T-helper 1 cell treated with Interleukin-12 subunit alpha and Interleukin-12 subunit beta and Interleukin-4 antibody, amounts not matched to agents 30 μg/mL and 1 μg/mL, for 36 hours (primary cell): ENCODE results near the gene MAP2K3.

ENCODE experiments used
- H3K27ac Mint-ChIP-seq: one replicate; pipeline ENCODE4 v1.8.0; 2021; ENCODE audit warnings: mild to moderate bottlenecking, mixed read lengths
- H3K27me3 Mint-ChIP-seq: one replicate; pipeline ENCODE4 v1.8.0; 2021; ENCODE audit warnings: low read depth, mixed read lengths
- H3K36me3 Mint-ChIP-seq: one replicate; pipeline ENCODE4 v1.8.0; 2021; ENCODE audit warnings: low read depth, mixed read lengths
- H3K4me1 Mint-ChIP-seq: one replicate; pipeline ENCODE4 v1.8.0; 2021; ENCODE audit warnings: low read depth, mixed read lengths
- H3K4me3 Mint-ChIP-seq: one replicate; pipeline ENCODE4 v1.8.0; 2021; ENCODE audit warnings: mild to moderate bottlenecking, moderate library complexity, mixed read lengths
- H3K9me3 Mint-ChIP-seq: one replicate; pipeline ENCODE4 v1.8.0; 2021; ENCODE audit warnings: mixed read lengths

Gene MAP2K3

GRCh38 chr17:21249086-21249795 lies 35.3 kb upstream of the MAP2K3 start:
- Mint-ChIP-seq H3K4me3 (no peak overlapping the region), H3K27ac (no peak overlapping the region), H3K4me1 (peaks cover 11% of the 10 kb centered on the region)

GRCh38 chr17:21249920-21250703 lies 34.4 kb upstream of the MAP2K3 start:
- H3K4me1 Mint-ChIP-seq, result peaks cover 11% of the 10 kb centered on the region
- no peaks in the 10 kb centered on the region for H3K36me3 Mint-ChIP-seq
- no peak overlapping the region for H3K4me3 Mint-ChIP-seq
- no peaks in the 10 kb centered on the region for H3K9me3 Mint-ChIP-seq
- H3K27ac Mint-ChIP-seq, result no peak overlapping the region
- H3K27me3 Mint-ChIP-seq, result peaks cover 16% of the 10 kb centered on the region

More at GRCh38 chr17:21249086-21249795, 35.3 kb upstream of the MAP2K3 start:
- H3K9me3 Mint-ChIP-seq, result no peaks in the 10 kb centered on the region
- H3K36me3 Mint-ChIP-seq, result no peaks in the 10 kb centered on the region
- H3K27me3 Mint-ChIP-seq, result peaks cover 16% of the 10 kb centered on the region

- Mint-ChIP-seq H3K4me3 (no peak overlapping the region), H3K4me1 (peaks cover 11% of the 10 kb centered on the region), H3K27me3 (peaks cover 16% of the 10 kb centered on the region), H3K27ac (no peak overlapping the region), H3K36me3 (no peaks in the 10 kb centered on the region), H3K9me3 (no peaks in the 10 kb centered on the region)
These were observed 33.7 kb upstream of the MAP2K3 start for GRCh38 chr17:21250854-21251253.

- Mint-ChIP-seq H3K4me3 (no peak overlapping the region), H3K27ac (no peak overlapping the region), H3K4me1 (peaks cover 11% of the 10 kb centered on the region), H3K9me3 (no peaks in the 10 kb centered on the region), H3K27me3 (peaks cover 19% of the 10 kb centered on the region), H3K36me3 (no peaks in the 10 kb centered on the region)
These were observed 33.0 kb upstream of the MAP2K3 start for GRCh38 chr17:21251337-21252010.

- Mint-ChIP-seq H3K4me1 (peaks cover 11% of the 10 kb centered on the region), H3K4me3 (peak overlapping the region; percentile 75), H3K27ac (no peak overlapping the region), H3K27me3 (peaks cover 20% of the 10 kb centered on the region), H3K36me3 (no peaks in the 10 kb centered on the region), H3K9me3 (no peaks in the 10 kb centered on the region)
These were observed 32.2 kb upstream of the MAP2K3 start for GRCh38 chr17:21252289-21252795.

GRCh38 chr17:21252796-21253645 lies 31.5 kb upstream of the MAP2K3 start, which contains the start of gene NATD1:
NATD1 (minus strand) TSS chr17:21253410; CDS start chr17:21253264, 146 bp downstream.
- H3K4me3 Mint-ChIP-seq, result peak within 1 kb of the TSS; percentile 75
- peaks cover 13% of the 10 kb centered on the region for H3K4me1 Mint-ChIP-seq
- H3K27ac Mint-ChIP-seq, result peak within 1 kb of the TSS; percentile 26
- H3K9me3 Mint-ChIP-seq, result no peaks in the 10 kb centered on the region
- peaks cover 20% of the 10 kb centered on the region for H3K27me3 Mint-ChIP-seq
- H3K36me3 Mint-ChIP-seq, result no peaks in the 10 kb centered on the region

GRCh38 chr17:21253646-21254441 lies 30.7 kb upstream of the MAP2K3 start:
- peak overlapping the region; percentile 26 for H3K27ac Mint-ChIP-seq
- H3K4me1 Mint-ChIP-seq, result peaks cover 17% of the 10 kb centered on the region
- H3K27me3 Mint-ChIP-seq, result peaks cover 20% of the 10 kb centered on the region
- peak overlapping the region; percentile 73 for H3K4me3 Mint-ChIP-seq
- H3K36me3 Mint-ChIP-seq, result no peaks in the 10 kb centered on the region
- H3K9me3 Mint-ChIP-seq, result no peaks in the 10 kb centered on the region

GRCh38 chr17:21258593-21258992 lies 25.9 kb upstream of the MAP2K3 start:
- no peak overlapping the region for H3K27ac Mint-ChIP-seq
- no peaks in the 10 kb centered on the region for H3K36me3 Mint-ChIP-seq
- H3K4me1 Mint-ChIP-seq, result peaks cover 14% of the 10 kb centered on the region
- H3K4me3 Mint-ChIP-seq, result no peak overlapping the region
- peaks cover 3% of the 10 kb centered on the region for H3K27me3 Mint-ChIP-seq
- H3K9me3 Mint-ChIP-seq, result no peaks in the 10 kb centered on the region

GRCh38 chr17:21262259-21262993 lies 22.1 kb upstream of the MAP2K3 start:
- H3K4me3 Mint-ChIP-seq, result no peak overlapping the region
- H3K9me3 Mint-ChIP-seq, result no peaks in the 10 kb centered on the region
- H3K27me3 Mint-ChIP-seq, result no peaks in the 10 kb centered on the region
- peaks cover 12% of the 10 kb centered on the region for H3K4me1 Mint-ChIP-seq
- H3K36me3 Mint-ChIP-seq, result no peaks in the 10 kb centered on the region
- H3K27ac Mint-ChIP-seq, result no peak overlapping the region

GRCh38 chr17:21263376-21263775 lies 21.1 kb upstream of the MAP2K3 start:
- H3K27ac Mint-ChIP-seq, result no peak overlapping the region
- H3K9me3 Mint-ChIP-seq, result no peaks in the 10 kb centered on the region
- no peaks in the 10 kb centered on the region for H3K36me3 Mint-ChIP-seq
- peaks cover 19% of the 10 kb centered on the region for H3K4me1 Mint-ChIP-seq
- H3K27me3 Mint-ChIP-seq, result no peaks in the 10 kb centered on the region
- H3K4me3 Mint-ChIP-seq, result no peak overlapping the region

- no peaks in the 10 kb centered on the region for H3K36me3 Mint-ChIP-seq
- no peak overlapping the region for H3K4me3 Mint-ChIP-seq
- H3K9me3 Mint-ChIP-seq, result no peaks in the 10 kb centered on the region
- peaks cover 22% of the 10 kb centered on the region for H3K4me1 Mint-ChIP-seq
- H3K27ac Mint-ChIP-seq, result peak overlapping the region; percentile 88
- no peaks in the 10 kb centered on the region for H3K27me3 Mint-ChIP-seq
These were observed 15.8 kb upstream of the MAP2K3 start for GRCh38 chr17:21268596-21269188.

- Mint-ChIP-seq H3K4me3 (no peak overlapping the region), H3K27me3 (no peaks in the 10 kb centered on the region), H3K36me3 (no peaks in the 10 kb centered on the region), H3K27ac (peak overlapping the region; percentile 55), H3K9me3 (no peaks in the 10 kb centered on the region), H3K4me1 (peaks cover 22% of the 10 kb centered on the region)
These were observed 15.1 kb upstream of the MAP2K3 start for GRCh38 chr17:21269394-21269793.
